GM12875 (cell line): ENCODE measurements around the gene TCEA3.

ENCODE experiments used
- H3K4me3 ChIP-seq: one replicate; pipeline ENCODE4 v1.5.1; 2011; ENCODE audit warnings: low read depth, low read length, control low read depth
- TF ChIP-seq, protein P1 (sequence below): IDR thresholded peaks from 2 replicates; pipeline ENCODE4 v1.5.1; 2011; ENCODE audit warnings: low read depth, mild to moderate bottlenecking, control low read depth, inconsistent platforms, low read length, moderate library complexity, borderline replicate concordance; ENCODE audit not compliant: insufficient read depth

TCEA3 gene

DNA sequence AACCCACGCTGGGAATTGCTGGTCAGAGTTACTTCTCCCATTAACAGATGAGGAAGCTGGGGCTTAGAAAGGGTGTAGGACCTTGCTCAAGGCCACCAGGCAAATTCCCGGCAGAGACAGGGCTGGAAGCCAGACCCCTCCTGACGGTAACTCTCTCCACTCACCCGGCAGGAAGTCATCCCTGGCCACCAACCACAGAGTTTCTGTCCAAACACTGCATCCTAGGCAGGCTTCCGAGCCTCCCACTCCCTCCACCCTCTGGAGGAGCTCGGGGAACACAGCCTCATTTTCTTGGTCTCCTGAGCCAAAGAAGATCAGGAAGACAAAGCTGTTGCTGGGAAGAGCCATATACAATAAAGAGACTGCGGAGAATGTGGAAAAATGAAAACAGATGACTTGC, 29.9 kb downstream of the TCEA3 start:
- H3K4me3 ChIP-seq, result no peak overlapping the region
- TF ChIP-seq, protein P1, sequence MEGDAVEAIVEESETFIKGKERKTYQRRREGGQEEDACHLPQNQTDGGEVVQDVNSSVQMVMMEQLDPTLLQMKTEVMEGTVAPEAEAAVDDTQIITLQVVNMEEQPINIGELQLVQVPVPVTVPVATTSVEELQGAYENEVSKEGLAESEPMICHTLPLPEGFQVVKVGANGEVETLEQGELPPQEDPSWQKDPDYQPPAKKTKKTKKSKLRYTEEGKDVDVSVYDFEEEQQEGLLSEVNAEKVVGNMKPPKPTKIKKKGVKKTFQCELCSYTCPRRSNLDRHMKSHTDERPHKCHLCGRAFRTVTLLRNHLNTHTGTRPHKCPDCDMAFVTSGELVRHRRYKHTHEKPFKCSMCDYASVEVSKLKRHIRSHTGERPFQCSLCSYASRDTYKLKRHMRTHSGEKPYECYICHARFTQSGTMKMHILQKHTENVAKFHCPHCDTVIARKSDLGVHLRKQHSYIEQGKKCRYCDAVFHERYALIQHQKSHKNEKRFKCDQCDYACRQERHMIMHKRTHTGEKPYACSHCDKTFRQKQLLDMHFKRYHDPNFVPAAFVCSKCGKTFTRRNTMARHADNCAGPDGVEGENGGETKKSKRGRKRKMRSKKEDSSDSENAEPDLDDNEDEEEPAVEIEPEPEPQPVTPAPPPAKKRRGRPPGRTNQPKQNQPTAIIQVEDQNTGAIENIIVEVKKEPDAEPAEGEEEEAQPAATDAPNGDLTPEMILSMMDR, result no peak

DNA sequence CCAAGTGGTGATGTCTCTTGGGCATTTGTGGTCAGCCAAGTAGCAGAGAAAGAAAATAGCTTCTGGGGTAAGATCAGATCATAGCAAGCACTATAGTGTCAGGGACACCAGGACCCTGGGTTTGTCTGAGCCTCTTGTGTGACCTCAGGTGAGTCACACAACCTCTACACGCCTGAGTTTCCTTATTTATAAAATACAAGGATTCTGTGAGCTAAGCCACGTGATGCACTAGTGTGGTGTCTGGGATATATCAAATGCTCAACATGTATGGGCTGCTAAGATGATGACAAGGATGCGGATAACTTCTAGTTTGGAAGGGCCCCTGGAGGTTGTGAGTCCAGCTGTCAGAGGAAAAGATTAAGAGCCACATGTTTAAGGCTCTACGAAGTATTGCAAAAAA, 30.4 kb downstream of the TCEA3 start:
- H3K4me3 ChIP-seq, result no peak overlapping the region
- TF ChIP-seq, protein P1, result no peak

DNA sequence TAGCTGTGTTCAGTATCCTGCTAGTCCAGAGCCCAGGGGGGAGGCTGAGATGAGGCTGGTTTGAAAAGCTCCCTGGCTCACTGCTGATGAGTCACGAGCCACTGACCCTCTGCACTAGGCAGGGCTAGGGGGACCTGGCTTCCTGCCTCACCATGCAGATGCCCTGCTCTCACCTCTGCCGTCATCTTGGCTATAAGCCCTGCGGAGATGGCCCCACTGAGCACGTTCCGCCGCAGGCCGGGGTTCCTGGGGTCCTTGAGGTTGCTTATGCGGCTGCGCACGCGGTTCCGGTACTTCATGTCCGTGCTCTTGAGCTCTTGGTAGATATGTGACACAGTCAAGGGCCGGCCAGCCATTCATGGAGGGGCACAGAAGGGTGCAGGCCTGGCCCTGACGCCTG, 30.8 kb downstream of the TCEA3 start:
- TF ChIP-seq, protein P1, result no peak
- H3K4me3 ChIP-seq, result no peak overlapping the region

DNA sequence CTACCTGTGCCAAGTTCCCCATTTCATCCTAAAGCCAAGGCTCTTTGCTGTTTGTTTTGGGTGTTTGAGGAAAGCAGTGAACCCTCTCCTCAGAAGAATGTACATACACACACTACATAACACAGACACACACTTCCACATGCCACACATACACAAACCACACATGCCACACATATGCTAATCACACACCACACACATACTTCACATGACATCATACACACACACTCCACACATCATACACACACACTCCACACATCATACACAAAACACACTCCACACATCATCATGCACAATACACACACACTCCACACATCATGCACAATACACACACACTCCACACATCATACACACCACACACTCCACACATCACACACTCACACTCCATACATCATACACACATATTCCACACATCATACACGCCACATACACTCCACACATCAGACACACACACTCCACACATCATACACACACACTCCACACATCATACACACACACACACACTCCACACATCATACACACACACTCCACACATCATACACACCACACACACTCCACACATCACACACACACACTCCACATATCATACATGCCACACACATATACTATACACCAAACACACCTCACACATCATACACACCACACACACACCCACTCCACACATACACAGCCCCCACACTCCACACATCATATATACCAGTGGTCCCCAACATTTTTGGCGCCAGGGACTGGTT, 32.3 kb downstream of the TCEA3 start:
- no peak overlapping the region for H3K4me3 ChIP-seq
- TF ChIP-seq, protein P1, result no peak

DNA sequence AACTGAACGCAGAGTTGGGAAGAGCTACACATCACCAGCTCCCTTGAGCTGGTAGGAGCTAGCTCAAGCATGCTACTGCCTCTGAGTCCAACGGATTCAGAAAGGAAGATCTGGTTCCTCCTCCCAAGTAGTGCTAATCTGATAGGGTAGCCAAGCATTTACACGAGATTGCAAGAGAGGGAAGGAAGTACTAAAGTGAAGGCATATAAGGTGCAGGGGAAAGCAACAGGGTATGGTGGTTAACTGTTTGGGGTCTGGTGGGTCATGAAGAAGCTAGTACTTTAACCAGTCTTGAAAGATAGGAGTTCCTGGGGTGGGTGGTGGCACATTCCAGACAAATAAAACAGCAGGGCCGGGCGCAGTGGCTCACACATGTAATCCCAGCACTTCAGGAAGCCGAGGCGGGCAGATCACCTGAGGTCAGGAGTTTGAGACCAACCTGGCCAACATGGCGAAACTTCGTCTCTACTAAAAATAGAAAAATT, 34.7 kb downstream of the TCEA3 start:
- TF ChIP-seq, protein P1, result no peak

DNA sequence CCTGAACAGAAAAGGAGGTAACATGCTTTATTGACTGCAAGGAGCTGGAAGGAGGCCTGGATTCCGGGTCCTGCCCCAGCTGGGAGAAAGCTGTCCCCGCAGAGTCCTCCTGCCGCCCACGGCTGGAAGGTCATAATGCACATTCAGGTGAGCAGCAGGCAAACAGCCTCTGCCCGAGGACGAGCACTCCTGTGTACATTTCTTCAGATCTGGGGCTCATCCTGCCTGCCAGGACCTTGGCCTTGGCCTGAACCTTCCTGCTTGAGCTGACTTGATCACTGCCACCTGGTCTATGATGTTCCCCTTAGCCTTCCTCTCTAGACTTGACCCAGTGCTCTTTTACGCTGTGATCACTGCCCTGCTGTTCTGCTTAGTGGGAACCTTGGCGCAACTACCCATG, 37.1 kb downstream of the TCEA3 start:
- H3K4me3 ChIP-seq, result no peak overlapping the region
- TF ChIP-seq, protein P1, result no peak

More for the DNA sequence above, 34.7 kb downstream of the TCEA3 start:
- H3K4me3 ChIP-seq, result no peak overlapping the region

DNA sequence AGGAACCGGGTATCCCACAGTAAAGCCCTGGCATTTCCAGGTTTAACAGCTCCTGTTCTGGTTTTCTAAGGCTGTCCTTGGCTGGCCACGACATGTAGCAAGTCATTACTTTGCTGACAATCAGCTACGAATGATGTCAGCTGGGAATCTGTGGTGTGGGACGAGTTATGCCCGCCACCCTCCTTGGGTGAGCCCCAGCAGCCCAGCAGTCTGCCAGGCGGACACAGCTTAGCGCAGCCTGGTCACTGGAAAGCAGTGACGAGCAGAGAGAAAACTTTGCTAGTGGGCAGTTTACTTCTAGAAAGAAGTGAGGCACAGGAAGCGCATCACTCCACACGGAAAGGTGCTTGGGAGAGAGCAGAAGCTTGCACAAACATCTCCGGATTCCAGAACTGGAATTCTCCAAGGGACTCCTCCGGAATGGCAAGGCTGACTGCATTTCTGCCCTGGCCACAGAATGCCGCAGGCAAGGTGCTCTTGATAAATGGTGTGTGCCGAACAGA, 39.4 kb downstream of the TCEA3 start:
- no peak overlapping the region for H3K4me3 ChIP-seq
- TF ChIP-seq, protein P1, result no peak
